Fibroblast of lung (primary cell): ENCODE measurements around the gene GIGYF2. TPM values are rescaled to one million over a fixed set of nuclear protein-coding genes. Genes with fewer than 3 reads are reported as not detected.

Experiments used
- DNase-seq, 2 donors: peaks; one replicate each; pipeline versions ENCODE4 v3.0.0 to v3.0.0-alpha.2; 2010; ENCODE audit warnings: low read depth in 2 of 2
- H2AFZ ChIP-seq: 2 replicates; pipeline ENCODE4 v1.5.1; 2012; ENCODE audit warnings: low read length, control low read depth, inconsistent platforms
- H3K27ac ChIP-seq: 2 replicates; pipeline ENCODE4 v1.5.1; 2011; ENCODE audit warnings: low read length, control low read depth; ENCODE audit not compliant: insufficient read depth
- H3K27me3 ChIP-seq: 2 replicates; pipeline ENCODE4 v1.5.1; 2011; ENCODE audit warnings: mild to moderate bottlenecking, low read length; ENCODE audit not compliant: control insufficient read depth, insufficient read depth
- H3K36me3 ChIP-seq: 2 replicates; pipeline ENCODE4 v1.5.1; 2011; ENCODE audit warnings: low read length; ENCODE audit not compliant: control insufficient read depth, insufficient read depth
- H3K4me1 ChIP-seq: 2 replicates; pipeline ENCODE4 v1.5.1; 2011; ENCODE audit warnings: low read length; ENCODE audit not compliant: control insufficient read depth, insufficient read depth; ENCODE audit errors: extremely low read depth
- H3K4me2 ChIP-seq: 2 replicates; pipeline ENCODE4 v1.5.1; 2011; ENCODE audit warnings: low read length, control low read depth; ENCODE audit not compliant: insufficient read depth; ENCODE audit errors: extremely low read depth
- H3K4me3 ChIP-seq, 4 experiments: fragments of 200-600 bp in 1 of 4; sonication (generic) in 1 of 4; replicated peaks in 1 of 4; 2 replicates each; pipeline ENCODE4 v1.5.1; 2011 to 2016; ENCODE audit warnings: low read length in 4 of 4, low read depth in 3 of 4, mild to moderate bottlenecking in 3 of 4, control low read depth in 2 of 4, inconsistent platforms in 1 of 4, mixed read lengths in 1 of 4; ENCODE audit not compliant: insufficient read depth in 1 of 4; ENCODE audit errors: control extremely low read depth in 1 of 4
- H3K79me2 ChIP-seq: 2 replicates; pipeline ENCODE4 v1.5.1; 2012; ENCODE audit warnings: mild to moderate bottlenecking, low read length, inconsistent platforms; ENCODE audit not compliant: control insufficient read depth, insufficient read depth
- H3K9ac ChIP-seq: 2 replicates; pipeline ENCODE4 v1.5.1; 2011; ENCODE audit warnings: mild to moderate bottlenecking, low read length, control low read depth; ENCODE audit not compliant: insufficient read depth
- H3K9me3 ChIP-seq: 2 replicates; pipeline ENCODE4 v1.5.1; 2012; ENCODE audit warnings: low read depth, low read length; ENCODE audit not compliant: control insufficient read depth, insufficient read depth
- H4K20me1 ChIP-seq: 2 replicates; pipeline ENCODE4 v1.5.1; 2011; ENCODE audit warnings: low read length; ENCODE audit not compliant: control insufficient read depth, insufficient read depth; ENCODE audit errors: extremely low read depth
- EZH2 ChIP-seq: IDR thresholded peaks from 2 replicates; pipeline ENCODE4 v1.5.1; 2012; ENCODE audit warnings: low read length, control low read depth, mild to moderate bottlenecking; ENCODE audit errors: missing control alignments
- polyA plus RNA-seq, 2 donors: library from polyadenylated mRNA; depleted of rRNA in 1 of 2; stranded (reverse) in 1 of 2; unstranded in 1 of 2; fragments of >200 nt; gene quantifications; 2 replicates each; pipeline ENCODE4 v1.2.1, GENCODE V29; 2011 to 2012; ENCODE audit warnings: missing spikeins in 1 of 2
- total RNA-seq: library from RNA; depleted of rRNA; stranded (reverse); fragments of >200 nt; gene quantifications from 2 replicates; pipeline ENCODE4 v1.2.1, GENCODE V29; 2014
- TF ChIP-seq, protein P1 (sequence below), 2 donors: IDR thresholded peaks in 1 of 2; conservative IDR thresholded peaks in 1 of 2; 1 replicate in 1 of 2; 2 replicates in 1 of 2; pipeline ENCODE4 v1.5.1; 2011 to 2012; ENCODE audit warnings: low read length in 2 of 2, control low read depth in 1 of 2, inconsistent platforms in 1 of 2, low read depth in 1 of 2, mild to moderate bottlenecking in 1 of 2

GIGYF2 gene
- total and polyA plus RNA-seq, 2 donors (not counting 1 experiment from before 2014, with no cell fraction given): 31.1 to 64.7 TPM

GRCh38 chr2:232721261-232721660 is 24.1 kb downstream of the GIGYF2 start:
- H3K79me2 ChIP-seq: peaks cover 54% of the 10 kb centered on the region
- DNase-seq: no peak
- no peak overlapping the region for H3K4me2 ChIP-seq
- H3K27ac ChIP-seq: no peak overlapping the region
- H2AFZ ChIP-seq: no peak overlapping the region
- no peak overlapping the region for H3K9ac ChIP-seq
- no peak overlapping the region for H3K4me3 ChIP-seq
- H3K9me3 ChIP-seq: no peaks in the 10 kb centered on the region
- H3K36me3 ChIP-seq: peaks cover 1% of the 10 kb centered on the region
- TF ChIP-seq, protein P1, sequence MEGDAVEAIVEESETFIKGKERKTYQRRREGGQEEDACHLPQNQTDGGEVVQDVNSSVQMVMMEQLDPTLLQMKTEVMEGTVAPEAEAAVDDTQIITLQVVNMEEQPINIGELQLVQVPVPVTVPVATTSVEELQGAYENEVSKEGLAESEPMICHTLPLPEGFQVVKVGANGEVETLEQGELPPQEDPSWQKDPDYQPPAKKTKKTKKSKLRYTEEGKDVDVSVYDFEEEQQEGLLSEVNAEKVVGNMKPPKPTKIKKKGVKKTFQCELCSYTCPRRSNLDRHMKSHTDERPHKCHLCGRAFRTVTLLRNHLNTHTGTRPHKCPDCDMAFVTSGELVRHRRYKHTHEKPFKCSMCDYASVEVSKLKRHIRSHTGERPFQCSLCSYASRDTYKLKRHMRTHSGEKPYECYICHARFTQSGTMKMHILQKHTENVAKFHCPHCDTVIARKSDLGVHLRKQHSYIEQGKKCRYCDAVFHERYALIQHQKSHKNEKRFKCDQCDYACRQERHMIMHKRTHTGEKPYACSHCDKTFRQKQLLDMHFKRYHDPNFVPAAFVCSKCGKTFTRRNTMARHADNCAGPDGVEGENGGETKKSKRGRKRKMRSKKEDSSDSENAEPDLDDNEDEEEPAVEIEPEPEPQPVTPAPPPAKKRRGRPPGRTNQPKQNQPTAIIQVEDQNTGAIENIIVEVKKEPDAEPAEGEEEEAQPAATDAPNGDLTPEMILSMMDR (conservative IDR thresholded peaks at IDR 0.05 in 1 of 2, IDR thresholded peaks at IDR 0.05 in 1 of 2; ENCODE audit: low read depth in 1 of 2, low read length in 2 of 2): no peak
- TF ChIP-seq EZH2: no peak
- no peaks in the 10 kb centered on the region for H4K20me1 ChIP-seq
- H3K4me1 ChIP-seq: no peaks in the 10 kb centered on the region
- H3K27me3 ChIP-seq: no peaks in the 10 kb centered on the region

DNA sequence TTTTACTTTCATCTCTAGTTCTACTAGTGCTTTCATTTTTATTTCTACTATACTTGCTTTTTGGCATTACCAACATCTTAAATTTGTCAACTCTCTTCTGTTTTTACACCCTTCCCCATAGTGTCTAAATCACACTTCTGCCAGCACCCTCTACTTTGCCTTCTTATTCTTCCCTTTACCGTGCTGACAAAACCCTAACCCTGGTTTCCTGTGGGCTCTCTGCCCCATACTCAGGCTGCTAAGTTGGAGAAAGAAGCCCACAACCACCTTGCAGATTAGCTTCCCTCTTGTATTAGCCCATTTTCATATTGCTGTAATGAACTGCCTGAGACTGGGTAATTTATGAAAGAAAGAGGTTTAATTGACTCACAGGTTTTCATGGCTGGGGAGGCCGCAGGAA is 24.8 kb downstream of the GIGYF2 start:
- no peak overlapping the region for H3K27ac ChIP-seq
- no peaks in the 10 kb centered on the region for H3K27me3 ChIP-seq
- H3K9me3 ChIP-seq: no peaks in the 10 kb centered on the region
- H4K20me1 ChIP-seq: no peaks in the 10 kb centered on the region
- no peak overlapping the region for H3K9ac ChIP-seq
- H3K4me3 ChIP-seq: no peak overlapping the region
- H3K4me2 ChIP-seq: no peak overlapping the region
- TF ChIP-seq EZH2: no peak
- TF ChIP-seq, protein P1 (conservative IDR thresholded peaks at IDR 0.05 in 1 of 2, IDR thresholded peaks at IDR 0.05 in 1 of 2; ENCODE audit: low read depth in 1 of 2, low read length in 2 of 2): no peak
- peaks cover 49% of the 10 kb centered on the region for H3K79me2 ChIP-seq
- H3K36me3 ChIP-seq: peaks cover 1% of the 10 kb centered on the region
- H3K4me1 ChIP-seq: no peaks in the 10 kb centered on the region
- H2AFZ ChIP-seq: no peak overlapping the region
- no peak for DNase-seq

- Histone ChIP-seq H3K4me1 (no peaks in the 10 kb centered on the region), H3K79me2 (peaks cover 38% of the 10 kb centered on the region)
Measured at GRCh38 chr2:232723027-232723426, 25.9 kb downstream of the GIGYF2 start.

More at GRCh38 chr2:232723027-232723426, 25.9 kb downstream of the GIGYF2 start:
- Histone ChIP-seq H3K4me2 (no peak overlapping the region), H4K20me1 (no peaks in the 10 kb centered on the region), H3K27me3 (no peaks in the 10 kb centered on the region), H3K4me3 (no peak overlapping the region), H3K36me3 (no peaks in the 10 kb centered on the region), H2AFZ (no peak overlapping the region), H3K9ac (no peak overlapping the region), H3K9me3 (no peaks in the 10 kb centered on the region), H3K27ac (no peak overlapping the region)
- no peak for DNase-seq
- no peak for TF ChIP-seq EZH2
- TF ChIP-seq, protein P1 (conservative IDR thresholded peaks at IDR 0.05 in 1 of 2, IDR thresholded peaks at IDR 0.05 in 1 of 2; ENCODE audit: low read depth in 1 of 2, low read length in 2 of 2): no peak
